Ascending aorta (tissue), 2 donors: Measurements from ENCODE around the gene INMT. TPM values are rescaled to one million over a fixed set of nuclear protein-coding genes. Genes with fewer than 3 reads are reported as not detected.

Source experiments
- DNase-seq, 2 donors: peaks; one replicate each; pipeline ENCODE4 v3.0.0-alpha.2; 2019; ENCODE audit warnings: low spot score in 2 of 2
- H3K27ac ChIP-seq, 2 donors: fragments of 200-600 bp; sonication (generic); one replicate each; pipeline ENCODE4 v1.5.1; 2016 to 2017; ENCODE audit warnings: mild to moderate bottlenecking in 1 of 2
- H3K27me3 ChIP-seq: fragments of 200-600 bp; sonication (generic); one replicate; pipeline ENCODE4 v1.5.1; 2017
- H3K36me3 ChIP-seq, 2 donors: fragments of 200-600 bp; sonication (generic); one replicate each; pipeline ENCODE4 v1.5.1; 2016
- H3K4me1 ChIP-seq, 2 donors: fragments of 200-600 bp; sonication (generic); one replicate each; pipeline ENCODE4 v1.5.1; 2016 to 2017; ENCODE audit warnings: mild to moderate bottlenecking in 1 of 2
- H3K4me3 ChIP-seq, 2 donors: fragments of 200-600 bp; sonication (generic); one replicate each; pipeline ENCODE4 v1.5.1; 2016 to 2017; ENCODE audit warnings: mild to moderate bottlenecking in 1 of 2
- H3K9me3 ChIP-seq, 2 donors: fragments of 200-600 bp; sonication (generic); one replicate each; pipeline ENCODE4 v1.5.1; 2016
- CTCF ChIP-seq, 3 experiments: fragments of 200-600 bp in 2 of 3; fragments of 450-650 bp in 1 of 3; sonication (generic) in 2 of 3; IDR thresholded peaks; one replicate each; pipeline ENCODE4 v1.5.1; 2016 to 2019; ENCODE audit warnings: antibody characterized with exemption in 3 of 3, mild to moderate bottlenecking in 1 of 3, moderate library complexity in 1 of 3
- intact Hi-C: fragments of 100-400 bp; cut with DNase I; formaldehyde crosslinking; loops from one replicate; pipeline ENCODE4 v1.15.1; 2023
- total RNA-seq: library from RNA; depleted of rRNA; stranded (reverse); fragments of >200 nt; gene quantifications from one replicate; pipeline ENCODE4 v1.1.0, GENCODE V29; 2016

INMT gene
- total RNA-seq, 1 donor from 2014 or later = 51.8 TPM

- H3K9me3 ChIP-seq = no peaks in the 10 kb centered on the region
- peaks cover 0 to 14% of the 10 kb centered on the region in 2 donors for H3K36me3 ChIP-seq
- H3K27ac ChIP-seq = peak overlapping the region; percentile 70 to 86
- H3K4me3 ChIP-seq = no peak overlapping the region
- peaks cover 13 to 41% of the 10 kb centered on the region in 2 donors for H3K4me1 ChIP-seq
- no peak for DNase-seq
- TF ChIP-seq CTCF (IDR thresholded peaks at IDR 0.05) = no peak
- no peaks in the 10 kb centered on the region for H3K27me3 ChIP-seq
- intact Hi-C loops = no loop called here
Measured at GRCh38 chr7:30796105-30796869, 44.4 kb downstream of the INMT start.

- no peak for TF ChIP-seq CTCF (IDR thresholded peaks at IDR 0.05)
- intact Hi-C loops = no loop called here
- H3K27me3 ChIP-seq = no peaks in the 10 kb centered on the region
- H3K9me3 ChIP-seq = no peaks in the 10 kb centered on the region
- no peak overlapping the region for H3K4me3 ChIP-seq
- peaks cover 0 to 7% of the 10 kb centered on the region in 2 donors for H3K36me3 ChIP-seq
- peak overlapping the region; percentile 70 to 86 for H3K27ac ChIP-seq
- peaks cover 13 to 41% of the 10 kb centered on the region in 2 donors for H3K4me1 ChIP-seq
- DNase-seq = peak in 1 of 2 donors; percentile 47
Measured at GRCh38 chr7:30797176-30798040, 45.5 kb downstream of the INMT start.

- Histone ChIP-seq H3K36me3 (no peaks in the 10 kb centered on the region), H3K4me1 (peaks cover 13 to 52% of the 10 kb centered on the region in 2 donors), H3K27me3 (no peaks in the 10 kb centered on the region), H3K27ac (peak overlapping the region; percentile 79 to 86), H3K9me3 (no peaks in the 10 kb centered on the region), H3K4me3 (no peak overlapping the region)
- peak; percentile 75 to 96 for DNase-seq
- no peak for TF ChIP-seq CTCF (IDR thresholded peaks at IDR 0.05)
- intact Hi-C loops = no loop called here
Measured at GRCh38 chr7:30799206-30799975, 47.5 kb downstream of the INMT start.

GRCh38 chr7:30799976-30800661 lies 48.2 kb downstream of the INMT start:
- H3K4me1 ChIP-seq = peaks cover 19 to 59% of the 10 kb centered on the region in 2 donors
- H3K36me3 ChIP-seq = no peaks in the 10 kb centered on the region
- DNase-seq = no peak
- no peak for TF ChIP-seq CTCF (IDR thresholded peaks at IDR 0.05)
- H3K27me3 ChIP-seq = no peaks in the 10 kb centered on the region
- no peak overlapping the region for H3K4me3 ChIP-seq
- peak overlapping the region; percentile 79 to 86 for H3K27ac ChIP-seq
- no peaks in the 10 kb centered on the region for H3K9me3 ChIP-seq
- intact Hi-C loops = loop anchor here (1.0 to 2.0 kb wide), 4 partner anchors 47 to 322 kb away; partner anchors contain the start of genes AQP1 and INMT
